Mesendoderm (in vitro differentiated cells): ENCODE data around the gene CYBA.

ENCODE experiments used
- DNase-seq: peaks from one replicate; pipeline ENCODE4 v3.0.0; 2013
- H2AK5ac ChIP-seq: 2 replicates; pipeline ENCODE4 v1.6.1; 2013; ENCODE audit warnings: low read length, inconsistent platforms
- H2BK120ac ChIP-seq: 2 replicates; pipeline ENCODE4 v1.6.1; 2013; ENCODE audit warnings: low read depth, mild to moderate bottlenecking, low read length, moderate library complexity, mixed read lengths
- H2BK15ac ChIP-seq: replicated peaks from 2 replicates; pipeline ENCODE4 v1.6.1; 2013; ENCODE audit warnings: low read depth, mild to moderate bottlenecking, moderate library complexity
- H2BK5ac ChIP-seq: 2 replicates; pipeline ENCODE4 v1.6.1; 2013; ENCODE audit warnings: low read length, inconsistent platforms
- H3K18ac ChIP-seq: 2 replicates; pipeline ENCODE4 v1.6.1; 2013; ENCODE audit warnings: mild to moderate bottlenecking, low read length, mixed read lengths
- H3K23ac ChIP-seq: one replicate; pipeline ENCODE4 v1.6.1; 2013; ENCODE audit warnings: low read length
- H3K27ac ChIP-seq: 2 replicates; pipeline ENCODE4 v1.5.1; 2013; ENCODE audit warnings: low read depth, mild to moderate bottlenecking, inconsistent platforms, low read length, moderate library complexity
- H3K27me3 ChIP-seq: 2 replicates; pipeline ENCODE4 v1.6.1; 2013; ENCODE audit warnings: low read length, control low read depth, mild to moderate bottlenecking, inconsistent platforms; ENCODE audit not compliant: insufficient read depth, poor library complexity
- H3K36me3 ChIP-seq: 2 replicates; pipeline ENCODE4 v1.6.1; 2013; ENCODE audit warnings: low read length, inconsistent platforms; ENCODE audit not compliant: control insufficient read depth, insufficient read depth
- H3K4ac ChIP-seq: one replicate; pipeline ENCODE4 v1.6.1; 2013; ENCODE audit warnings: low read depth, mild to moderate bottlenecking, low read length, moderate library complexity
- H3K4me1 ChIP-seq: 2 replicates; pipeline ENCODE4 v1.6.1; 2013; ENCODE audit warnings: low read depth, low read length, inconsistent platforms; ENCODE audit not compliant: control insufficient read depth
- H3K4me2 ChIP-seq: 2 replicates; pipeline ENCODE4 v1.6.1; 2013; ENCODE audit warnings: low read length
- H3K4me3 ChIP-seq: 2 replicates; pipeline ENCODE4 v1.5.1; 2013; ENCODE audit warnings: mild to moderate bottlenecking, low read length
- H3K56ac ChIP-seq: one replicate; pipeline ENCODE4 v1.6.1; 2013; ENCODE audit warnings: low read length
- H3K79me1 ChIP-seq: 2 replicates; pipeline ENCODE4 v1.6.1; 2013; ENCODE audit warnings: low read length, inconsistent platforms
- H3K79me2 ChIP-seq: 2 replicates; pipeline ENCODE4 v1.6.1; 2013; ENCODE audit warnings: mild to moderate bottlenecking, low read length; ENCODE audit not compliant: control insufficient read depth, insufficient read depth
- H3K9ac ChIP-seq: 2 replicates; pipeline ENCODE4 v1.6.1; 2013; ENCODE audit warnings: low read length, inconsistent platforms
- H4K5ac ChIP-seq: one replicate; pipeline ENCODE4 v1.6.1; 2013; ENCODE audit warnings: low read length
- H4K8ac ChIP-seq: one replicate; pipeline ENCODE4 v1.6.1; 2013; ENCODE audit warnings: low read depth, mild to moderate bottlenecking, control low read depth, low read length, moderate library complexity
- WGBS: extraction: QIAGEN DNeasy Blood & Tissue Kit; methylation state at CpG from one replicate; pipeline ENCODE4 v1.1.7; 2013; ENCODE audit warnings: low lambda C conversion rate, missing lambda C conversion rate; ENCODE audit not compliant: insufficient coverage; ENCODE audit errors: extremely low coverage; 5-methylcytosine and 5-hydroxymethylcytosine counted together

Gene CYBA

DNA sequence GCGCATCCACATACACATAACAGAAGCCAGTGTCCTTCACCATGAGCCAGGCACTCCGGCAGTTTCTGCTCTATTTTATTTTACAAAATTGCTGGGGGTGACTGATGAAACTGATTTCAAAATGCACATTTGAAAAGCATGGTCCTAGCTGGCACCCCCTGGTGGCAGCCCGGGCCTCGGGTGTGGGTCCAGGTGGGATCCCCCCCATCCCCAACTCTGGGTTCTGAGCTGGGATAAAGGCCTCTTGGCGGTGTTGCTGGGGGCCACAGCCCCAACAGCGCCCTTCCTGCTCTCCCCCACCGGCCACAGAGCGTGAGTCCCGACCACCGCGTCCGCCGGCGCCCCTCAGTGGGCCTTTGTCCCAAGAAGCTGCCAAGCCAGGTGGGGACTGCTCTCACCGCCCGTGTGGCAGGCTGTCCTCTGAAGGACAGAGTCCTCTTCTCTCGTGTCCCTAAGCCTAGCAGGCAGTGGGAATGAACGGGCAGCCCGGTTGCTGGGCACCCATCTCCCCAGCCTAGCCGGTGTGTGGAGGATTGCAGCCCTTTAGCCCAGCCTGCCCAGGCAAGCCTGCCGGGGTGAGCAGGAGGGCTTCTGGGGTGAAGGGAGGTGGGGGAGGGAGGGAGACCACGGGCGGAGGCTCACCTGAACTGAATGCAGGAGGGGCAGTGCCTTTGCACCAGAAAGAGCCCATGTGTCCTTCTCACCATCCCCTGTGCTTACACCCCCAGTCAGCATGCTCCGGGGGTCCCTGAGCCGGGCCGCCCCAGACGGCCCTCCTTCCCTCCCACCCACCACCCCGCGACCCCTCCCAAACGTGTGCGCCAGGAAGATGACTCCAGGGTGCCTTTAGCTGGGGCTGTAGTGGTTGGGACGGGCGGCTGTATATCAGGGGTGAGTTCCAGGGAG is 34.6 kb upstream of the CYBA start:
- Histone ChIP-seq H4K5ac (no peak overlapping the region), H3K36me3 (no peaks in the 10 kb centered on the region), H4K8ac (no peak overlapping the region), H3K18ac (no peak overlapping the region), H3K79me2 (no peaks in the 10 kb centered on the region), H2AK5ac (no peak overlapping the region), H3K79me1 (no peaks in the 10 kb centered on the region), H3K23ac (no peak overlapping the region), H3K56ac (peak overlapping the region; percentile 44), H3K27me3 (peaks cover 2% of the 10 kb centered on the region), H2BK5ac (no peak overlapping the region), H3K9ac (peak overlapping the region; percentile 18), H3K27ac (no peak overlapping the region), H3K4me1 (no peaks in the 10 kb centered on the region), H2BK120ac (no peak overlapping the region), H3K4me3 (no peak overlapping the region), H3K4ac (no peak overlapping the region), H2BK15ac (no peak overlapping the region), H3K4me2 (peak overlapping the region; percentile 71)
- no peak for DNase-seq
- WGBS: no CpG with 5 or more reads among the region's 33 CpGs

- WGBS: no CpG with 5 or more reads among the region's 15 CpGs
- Histone ChIP-seq H2BK120ac (no peak overlapping the region), H2AK5ac (no peak overlapping the region), H3K18ac (no peak overlapping the region), H2BK15ac (no peak overlapping the region), H4K5ac (no peak overlapping the region), H3K79me2 (no peaks in the 10 kb centered on the region), H2BK5ac (no peak overlapping the region), H3K4me2 (no peak overlapping the region), H3K36me3 (no peaks in the 10 kb centered on the region), H3K23ac (no peak overlapping the region), H3K27ac (no peak overlapping the region), H3K79me1 (no peaks in the 10 kb centered on the region), H3K4me1 (no peaks in the 10 kb centered on the region), H3K4me3 (no peak overlapping the region), H3K4ac (no peak overlapping the region), H3K9ac (no peak overlapping the region), H3K56ac (no peak overlapping the region), H3K27me3 (peaks cover 2% of the 10 kb centered on the region), H4K8ac (no peak overlapping the region)
- no peak for DNase-seq
Observed at GRCh38 chr16:88684569-88685155, 33.8 kb upstream of the CYBA start.

DNA sequence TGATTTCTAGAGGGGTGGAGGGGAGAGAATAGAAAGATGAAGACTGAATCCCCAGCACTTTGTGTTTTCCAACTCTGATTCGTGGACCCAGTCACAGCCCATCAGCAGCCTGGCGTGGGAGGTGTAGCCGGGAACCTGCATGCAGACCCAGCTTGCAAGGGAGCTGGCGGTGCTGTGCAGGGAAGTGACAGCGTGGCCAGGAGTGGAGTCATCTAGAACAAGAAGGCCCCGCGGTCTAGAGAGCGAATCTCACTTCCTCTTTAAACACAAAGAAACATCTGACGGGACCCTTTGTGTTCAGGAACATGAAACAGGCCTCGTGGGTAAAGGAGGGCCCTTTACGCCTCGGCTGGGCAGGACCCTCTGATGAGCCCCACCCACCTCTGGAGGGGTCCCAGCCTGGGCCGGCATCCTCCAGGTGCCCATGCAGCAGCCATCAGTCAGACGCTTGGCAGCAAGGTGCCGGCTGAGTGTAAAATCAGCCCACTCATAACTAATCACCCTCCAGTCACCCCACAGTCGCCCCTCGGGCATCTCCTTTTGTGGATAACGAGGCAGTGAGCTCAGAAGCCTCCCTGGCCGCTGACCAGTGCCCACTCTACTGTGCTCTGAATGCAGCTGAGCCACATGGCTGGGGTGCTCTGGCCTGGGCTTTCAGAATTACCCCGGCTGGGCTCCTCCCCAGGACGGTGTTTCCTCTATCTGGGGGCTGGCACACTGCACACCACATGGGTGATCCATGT is 31.0 kb upstream of the CYBA start:
- no peaks in the 10 kb centered on the region for H3K36me3 ChIP-seq
- no peaks in the 10 kb centered on the region for H3K79me2 ChIP-seq
- H2BK120ac ChIP-seq: no peak overlapping the region
- no peak overlapping the region for H3K23ac ChIP-seq
- H3K4me1 ChIP-seq: no peaks in the 10 kb centered on the region
- no peak overlapping the region for H3K56ac ChIP-seq
- H3K27ac ChIP-seq: no peak overlapping the region
- H3K4me2 ChIP-seq: no peak overlapping the region
- no peak overlapping the region for H2BK5ac ChIP-seq
- H3K79me1 ChIP-seq: no peaks in the 10 kb centered on the region
- H3K4ac ChIP-seq: no peak overlapping the region
- no peak overlapping the region for H3K9ac ChIP-seq
- no peak overlapping the region for H3K4me3 ChIP-seq
- WGBS: no CpG with 5 or more reads among the region's 21 CpGs
- no peak overlapping the region for H2BK15ac ChIP-seq
- peaks cover under 1% of the 10 kb centered on the region for H3K27me3 ChIP-seq
- H4K5ac ChIP-seq: no peak overlapping the region
- no peak for DNase-seq
- no peak overlapping the region for H3K18ac ChIP-seq
- H2AK5ac ChIP-seq: no peak overlapping the region
- no peak overlapping the region for H4K8ac ChIP-seq

DNA sequence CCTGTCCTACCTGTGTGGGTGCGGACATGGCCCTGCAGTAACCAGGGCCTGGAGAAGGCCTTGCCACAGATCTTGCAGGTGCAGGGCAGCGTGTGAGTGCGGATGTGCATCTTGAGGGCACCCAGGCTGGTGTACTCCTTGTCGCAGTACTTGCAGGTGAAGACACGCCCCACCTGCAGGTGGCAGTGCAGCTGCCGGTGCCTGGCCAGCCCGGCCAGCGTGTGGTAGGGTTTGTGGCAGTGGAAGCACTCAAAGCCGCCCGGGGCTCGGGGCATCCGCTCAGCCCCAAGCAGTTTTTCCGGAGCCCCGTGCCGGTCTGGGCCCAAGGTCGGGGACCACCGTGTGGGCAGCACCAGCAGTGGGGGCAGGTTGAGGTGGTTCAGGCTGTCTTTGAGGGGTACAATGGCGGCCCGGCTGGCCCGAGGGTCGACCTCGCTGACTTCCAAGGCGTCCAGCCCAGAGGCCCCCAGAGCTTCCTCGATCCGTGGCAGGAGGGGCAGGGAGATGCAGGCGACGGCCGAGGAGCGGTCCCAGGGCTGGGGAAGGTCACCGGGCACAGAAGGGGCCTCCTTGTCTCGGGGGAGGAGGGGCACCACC is 30.3 kb upstream of the CYBA start:
- Histone ChIP-seq H4K8ac (no peak overlapping the region), H3K27ac (no peak overlapping the region), H4K5ac (no peak overlapping the region), H3K27me3 (no peaks in the 10 kb centered on the region), H3K4me1 (no peaks in the 10 kb centered on the region), H3K79me2 (no peaks in the 10 kb centered on the region), H3K4ac (no peak overlapping the region), H3K9ac (no peak overlapping the region), H2AK5ac (no peak overlapping the region), H2BK120ac (no peak overlapping the region), H2BK5ac (no peak overlapping the region), H3K79me1 (no peaks in the 10 kb centered on the region), H3K23ac (no peak overlapping the region), H3K36me3 (no peaks in the 10 kb centered on the region), H3K4me2 (no peak overlapping the region), H3K56ac (no peak overlapping the region), H3K18ac (no peak overlapping the region), H3K4me3 (no peak overlapping the region), H2BK15ac (no peak overlapping the region)
- peak; percentile 49 for DNase-seq
- no CpG with 5 or more reads among the region's 31 CpGs for WGBS

- Histone ChIP-seq H4K8ac (no peak overlapping the region), H3K56ac (no peak overlapping the region), H2BK120ac (no peak overlapping the region), H3K23ac (no peak overlapping the region), H3K27ac (no peak overlapping the region), H4K5ac (no peak overlapping the region), H3K18ac (no peak overlapping the region), H2BK15ac (no peak overlapping the region), H3K27me3 (no peaks in the 10 kb centered on the region), H2AK5ac (no peak overlapping the region), H3K4me2 (no peak overlapping the region), H3K4ac (no peak overlapping the region), H3K4me3 (no peak overlapping the region), H2BK5ac (no peak overlapping the region), H3K79me2 (no peaks in the 10 kb centered on the region), H3K36me3 (no peaks in the 10 kb centered on the region), H3K4me1 (no peaks in the 10 kb centered on the region), H3K9ac (no peak overlapping the region), H3K79me1 (no peaks in the 10 kb centered on the region)
- no peak for DNase-seq
- WGBS: no CpG with 5 or more reads among the region's 5 CpGs
Observed at GRCh38 chr16:88680554-88681083, 29.8 kb upstream of the CYBA start.
